Chondrocyte (in vitro differentiated cells): ENCODE data around the gene IL15RA. TPM values are rescaled to one million over a fixed set of nuclear protein-coding genes. Genes with fewer than 3 reads are reported as not detected.
A peak's percentile ranks its signal among the peaks of the same experiment; 100 is the strongest.

Source experiments
- DNase-seq: peaks from one replicate; pipeline ENCODE4 v3.0.0; 2021; ENCODE audit warnings: mixed read lengths, low spot score
- H3K27ac Mint-ChIP-seq: one replicate; pipeline ENCODE4 v1.8.0; 2021; ENCODE audit warnings: mild to moderate bottlenecking, moderate library complexity, mixed read lengths; ENCODE audit not compliant: unreplicated experiment
- H3K27me3 Mint-ChIP-seq: 2 replicates; pipeline ENCODE4 v1.8.0; 2021; ENCODE audit warnings: low read depth, mixed read lengths
- H3K36me3 Mint-ChIP-seq: 2 replicates; pipeline ENCODE4 v1.8.0; 2021; ENCODE audit warnings: low read depth, mixed read lengths
- H3K4me1 Mint-ChIP-seq: 2 replicates; pipeline ENCODE4 v1.8.0; 2021; ENCODE audit warnings: low read depth, mild to moderate bottlenecking, mixed read lengths
- H3K4me3 Mint-ChIP-seq: one replicate; pipeline ENCODE4 v1.8.0; 2021; ENCODE audit warnings: mild to moderate bottlenecking, moderate library complexity, mixed read lengths; ENCODE audit not compliant: unreplicated experiment
- H3K9me3 Mint-ChIP-seq: 2 replicates; pipeline ENCODE4 v1.8.0; 2021; ENCODE audit warnings: low read depth, mixed read lengths
- total RNA-seq: library from RNA; stranded (reverse); gene quantifications from 3 replicates; pipeline ENCODE4 v1.2.1, GENCODE V29; 2021
- TF ChIP-seq, protein P1 (sequence below): fragments of 200-600 bp; sonication (generic); IDR thresholded peaks from 2 replicates; pipeline ENCODE4 v1.5.0; 2021; ENCODE audit warnings: antibody characterized with exemption, mild to moderate bottlenecking, moderate library complexity

IL15RA gene
- total RNA-seq, 1 donor from 2014 or later = 0.65 TPM

GRCh38 chr10:5953676-5954075 lies 23.7 kb downstream of the IL15RA start:
- DNase-seq = peak; percentile 14
- no peaks in the 10 kb centered on the region for H3K36me3 Mint-ChIP-seq
- TF ChIP-seq, protein P1, sequence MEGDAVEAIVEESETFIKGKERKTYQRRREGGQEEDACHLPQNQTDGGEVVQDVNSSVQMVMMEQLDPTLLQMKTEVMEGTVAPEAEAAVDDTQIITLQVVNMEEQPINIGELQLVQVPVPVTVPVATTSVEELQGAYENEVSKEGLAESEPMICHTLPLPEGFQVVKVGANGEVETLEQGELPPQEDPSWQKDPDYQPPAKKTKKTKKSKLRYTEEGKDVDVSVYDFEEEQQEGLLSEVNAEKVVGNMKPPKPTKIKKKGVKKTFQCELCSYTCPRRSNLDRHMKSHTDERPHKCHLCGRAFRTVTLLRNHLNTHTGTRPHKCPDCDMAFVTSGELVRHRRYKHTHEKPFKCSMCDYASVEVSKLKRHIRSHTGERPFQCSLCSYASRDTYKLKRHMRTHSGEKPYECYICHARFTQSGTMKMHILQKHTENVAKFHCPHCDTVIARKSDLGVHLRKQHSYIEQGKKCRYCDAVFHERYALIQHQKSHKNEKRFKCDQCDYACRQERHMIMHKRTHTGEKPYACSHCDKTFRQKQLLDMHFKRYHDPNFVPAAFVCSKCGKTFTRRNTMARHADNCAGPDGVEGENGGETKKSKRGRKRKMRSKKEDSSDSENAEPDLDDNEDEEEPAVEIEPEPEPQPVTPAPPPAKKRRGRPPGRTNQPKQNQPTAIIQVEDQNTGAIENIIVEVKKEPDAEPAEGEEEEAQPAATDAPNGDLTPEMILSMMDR = no peak
- H3K27me3 Mint-ChIP-seq = no peaks in the 10 kb centered on the region
- H3K4me1 Mint-ChIP-seq = peaks cover 29% of the 10 kb centered on the region
- H3K9me3 Mint-ChIP-seq = no peaks in the 10 kb centered on the region
- no peak overlapping the region for H3K4me3 Mint-ChIP-seq
- no peak overlapping the region for H3K27ac Mint-ChIP-seq

DNA sequence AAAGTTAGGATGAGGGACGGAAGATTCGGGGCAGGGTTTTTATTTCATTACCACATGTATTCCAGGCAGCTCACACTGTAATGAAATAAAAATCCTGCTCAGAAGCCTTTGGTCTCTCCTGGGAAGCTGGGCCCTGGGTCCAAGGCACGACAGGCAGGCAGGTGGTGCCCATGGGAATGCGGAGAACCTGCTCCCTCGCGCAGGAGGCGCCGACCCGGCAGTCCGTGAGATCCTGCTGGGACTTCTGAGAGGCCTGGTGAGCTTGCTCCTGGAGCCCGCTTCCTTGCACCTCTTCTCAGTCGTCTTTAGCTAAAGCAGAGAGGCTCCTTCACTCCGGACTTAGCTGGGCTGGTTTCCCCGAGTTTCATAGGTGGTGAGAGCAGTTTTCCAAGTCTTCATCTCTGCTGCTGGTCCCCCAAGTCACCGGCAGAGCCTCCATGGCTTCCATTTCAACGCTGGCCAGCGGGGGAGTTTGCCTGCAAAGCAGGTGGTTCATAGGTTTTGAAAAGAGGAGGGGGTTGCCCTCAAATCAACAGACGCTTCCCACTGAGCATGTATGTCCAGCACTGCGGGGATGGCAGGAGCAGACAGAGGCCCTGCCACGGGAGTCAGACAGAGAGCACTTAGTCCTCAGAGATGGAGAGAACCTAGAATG lies 24.5 kb downstream of the IL15RA start:
- no peaks in the 10 kb centered on the region for H3K27me3 Mint-ChIP-seq
- H3K9me3 Mint-ChIP-seq = no peaks in the 10 kb centered on the region
- peak; percentile 78 for DNase-seq
- TF ChIP-seq, protein P1 = no peak
- H3K4me1 Mint-ChIP-seq = peaks cover 21% of the 10 kb centered on the region
- no peak overlapping the region for H3K27ac Mint-ChIP-seq
- H3K4me3 Mint-ChIP-seq = no peak overlapping the region
- no peaks in the 10 kb centered on the region for H3K36me3 Mint-ChIP-seq

GRCh38 chr10:5951721-5952407 lies 25.5 kb downstream of the IL15RA start:
- peaks cover 21% of the 10 kb centered on the region for H3K4me1 Mint-ChIP-seq
- peak; percentile 33 for DNase-seq
- no peak overlapping the region for H3K27ac Mint-ChIP-seq
- no peaks in the 10 kb centered on the region for H3K27me3 Mint-ChIP-seq
- no peaks in the 10 kb centered on the region for H3K36me3 Mint-ChIP-seq
- TF ChIP-seq, protein P1 = no peak
- H3K4me3 Mint-ChIP-seq = no peak overlapping the region
- H3K9me3 Mint-ChIP-seq = no peaks in the 10 kb centered on the region

DNA sequence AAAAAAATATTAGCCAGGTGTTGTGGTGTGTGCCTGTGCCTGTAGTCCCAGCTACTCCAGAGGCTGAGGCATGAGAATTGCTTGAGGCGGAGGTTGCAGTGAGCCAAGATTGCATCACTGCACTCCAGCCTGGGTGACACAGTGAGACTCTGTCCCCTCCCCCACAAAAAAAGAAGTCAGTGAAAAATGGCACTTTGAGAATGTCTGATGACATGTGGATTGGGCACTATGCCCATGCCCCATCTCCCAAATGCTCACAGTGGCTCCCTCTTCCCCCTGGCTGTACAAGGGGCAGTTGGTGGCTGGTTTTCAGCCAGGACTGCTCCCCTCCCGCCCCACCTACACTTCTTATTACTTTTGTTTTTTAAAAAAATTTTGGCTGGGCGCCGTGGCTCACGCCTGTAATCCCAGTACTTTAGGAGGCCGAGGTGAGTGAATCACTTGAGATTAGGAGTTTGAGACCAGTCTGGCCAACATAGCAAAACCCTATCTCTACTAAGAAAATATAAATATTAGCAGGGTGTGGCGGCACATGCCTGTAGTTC lies 26.1 kb downstream of the IL15RA start:
- DNase-seq = no peak
- H3K27me3 Mint-ChIP-seq = no peaks in the 10 kb centered on the region
- no peaks in the 10 kb centered on the region for H3K9me3 Mint-ChIP-seq
- peaks cover 26% of the 10 kb centered on the region for H3K4me1 Mint-ChIP-seq
- TF ChIP-seq, protein P1 = no peak
- H3K4me3 Mint-ChIP-seq = no peak overlapping the region
- H3K27ac Mint-ChIP-seq = peak overlapping the region; percentile 63
- no peaks in the 10 kb centered on the region for H3K36me3 Mint-ChIP-seq

DNA sequence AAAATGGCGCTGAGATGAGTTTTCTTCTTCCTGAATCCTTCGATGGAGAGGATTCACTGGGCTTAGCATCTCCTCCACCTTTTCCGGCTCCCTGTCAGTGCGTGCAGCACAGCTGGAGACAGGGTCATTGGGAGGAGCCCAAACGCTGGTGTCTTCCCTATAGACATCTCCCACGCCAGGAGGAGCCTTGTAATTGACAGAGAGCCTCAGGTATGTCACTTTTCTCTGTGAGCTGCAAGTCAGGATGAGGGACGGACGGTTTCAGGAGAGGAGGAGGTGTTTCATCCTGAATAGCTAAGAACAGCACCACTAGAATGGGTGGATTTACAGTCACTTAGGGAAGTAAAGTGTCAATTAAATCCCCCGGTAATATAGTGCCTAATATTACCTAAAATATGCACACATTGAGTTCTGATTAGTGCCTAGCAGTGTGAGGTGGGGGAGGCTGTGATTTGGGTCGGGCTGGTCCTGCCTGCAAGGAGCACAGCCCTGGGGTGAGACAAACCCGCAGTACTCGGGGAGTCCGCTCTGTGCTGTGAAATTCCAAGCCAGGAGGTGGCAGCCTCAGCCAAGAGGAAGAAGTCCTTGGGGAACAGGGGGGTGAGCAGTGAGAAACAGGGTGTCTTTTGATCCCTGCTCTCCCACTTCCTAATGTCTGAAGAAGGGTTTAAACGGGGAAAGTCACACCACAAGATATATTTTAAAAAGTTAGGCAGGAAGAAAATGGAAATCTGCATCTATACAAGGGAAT lies 28.2 kb downstream of the IL15RA start:
- peaks cover 46% of the 10 kb centered on the region for H3K4me1 Mint-ChIP-seq
- H3K27ac Mint-ChIP-seq = no peak overlapping the region
- H3K27me3 Mint-ChIP-seq = no peaks in the 10 kb centered on the region
- H3K9me3 Mint-ChIP-seq = no peaks in the 10 kb centered on the region
- H3K36me3 Mint-ChIP-seq = no peaks in the 10 kb centered on the region
- H3K4me3 Mint-ChIP-seq = peak overlapping the region; percentile 21
- DNase-seq = peak; percentile 24
- TF ChIP-seq, protein P1 = peak; percentile 79
